HG03066 (cell line): ENCODE results near the gene IFNAR2.
"Not testable (repeated sequence)": the region's sequence is repeated elsewhere in the genome, so short reads cannot be mapped to it uniquely, and the experiment has no call there.

Source experiments
- ATAC-seq: cut with Tn5 transposase; IDR thresholded peaks from one replicate; pipeline ENCODE4 v1.9.1; 2021; ENCODE audit warnings: low read depth; ENCODE audit not compliant: unreplicated experiment

IFNAR2 gene

GRCh38 chr21:33212159-33212851 lies 17.4 kb upstream of the IFNAR2 start:
- ATAC-seq: no peak

- no peak for ATAC-seq
Measured at GRCh38 chr21:33214056-33214455, 15.7 kb upstream of the IFNAR2 start.

- ATAC-seq: no peak
Measured at GRCh38 chr21:33217138-33217520, 12.6 kb upstream of the IFNAR2 start.

- no peak for ATAC-seq
Measured at GRCh38 chr21:33219300-33219699, 10.4 kb upstream of the IFNAR2 start.

GRCh38 chr21:33219954-33220353 lies 9.8 kb upstream of the IFNAR2 start:
- no peak for ATAC-seq

GRCh38 chr21:33225376-33225775 lies 4.4 kb upstream of the IFNAR2 start:
- not testable (repeated sequence) for ATAC-seq

GRCh38 chr21:33228455-33228854 lies 1.3 kb upstream of the IFNAR2 start:
- ATAC-seq: no peak

- no peak for ATAC-seq
Measured at GRCh38 chr21:33229099-33229783, 497 bp upstream of the IFNAR2 start.

GRCh38 chr21:33230545-33231324 lies 997 bp downstream of the IFNAR2 start:
- ATAC-seq: peak; percentile 34

- ATAC-seq: no peak
Measured at GRCh38 chr21:33231526-33231925, 1.8 kb downstream of the IFNAR2 start.

GRCh38 chr21:33232291-33233034 lies 2.7 kb downstream of the IFNAR2 start:
- ATAC-seq: no peak

GRCh38 chr21:33234635-33235520 lies 5.1 kb downstream of the IFNAR2 start:
- no peak for ATAC-seq

GRCh38 chr21:33236013-33236686 lies 6.4 kb downstream of the IFNAR2 start:
- ATAC-seq: no peak

GRCh38 chr21:33236766-33237165 lies 7.0 kb downstream of the IFNAR2 start:
- no peak for ATAC-seq

- no peak for ATAC-seq
Measured at GRCh38 chr21:33237486-33237885, 7.7 kb downstream of the IFNAR2 start.

- peak; percentile 11 for ATAC-seq
Measured at GRCh38 chr21:33238146-33238545, 8.4 kb downstream of the IFNAR2 start.

GRCh38 chr21:33238565-33239255 lies 9.0 kb downstream of the IFNAR2 start:
- ATAC-seq: peak; percentile 85

GRCh38 chr21:33239559-33240127 lies 9.9 kb downstream of the IFNAR2 start:
- ATAC-seq: not testable (repeated sequence)
